ENCODE results near the gene ZNF579.
"Not testable (repeated sequence)": the region's sequence is repeated elsewhere in the genome, so short reads cannot be mapped to it uniquely, and the experiment has no call there.

ZNF579 gene

GRCh38 chr19:55590109-55590508 is 9.5 kb upstream of the ZNF579 start:
- Mint-ChIP-seq H3K27me3 (no peaks in the 10 kb centered on the region), H3K4me3 (no peak overlapping the region), H3K9me3 (no peaks in the 10 kb centered on the region), H3K4me1 (peaks cover 28% of the 10 kb centered on the region), H3K36me3 (peaks cover 11% of the 10 kb centered on the region), H3K27ac (no peak overlapping the region)

- Mint-ChIP-seq H3K4me3 (no peak overlapping the region), H3K36me3 (peaks cover 5% of the 10 kb centered on the region), H3K4me1 (peaks cover 28% of the 10 kb centered on the region), H3K9me3 (no peaks in the 10 kb centered on the region), H3K27me3 (no peaks in the 10 kb centered on the region), H3K27ac (peak overlapping the region; percentile 23)
Observed at GRCh38 chr19:55588738-55589137, 8.1 kb upstream of the ZNF579 start.

GRCh38 chr19:55586976-55587668 is 6.5 kb upstream of the ZNF579 start:
- peak overlapping the region; percentile 46 for H3K27ac Mint-ChIP-seq
- H3K4me1 Mint-ChIP-seq: peaks cover 30% of the 10 kb centered on the region
- H3K4me3 Mint-ChIP-seq: peak overlapping the region; percentile 88
- peaks cover 4% of the 10 kb centered on the region for H3K36me3 Mint-ChIP-seq
- H3K9me3 Mint-ChIP-seq: no peaks in the 10 kb centered on the region
- no peaks in the 10 kb centered on the region for H3K27me3 Mint-ChIP-seq

- peaks cover 42% of the 10 kb centered on the region for H3K4me1 Mint-ChIP-seq
- no peaks in the 10 kb centered on the region for H3K36me3 Mint-ChIP-seq
- peak overlapping the region; percentile 88 for H3K4me3 Mint-ChIP-seq
- no peaks in the 10 kb centered on the region for H3K9me3 Mint-ChIP-seq
- H3K27ac Mint-ChIP-seq: peak overlapping the region; percentile 43
- H3K27me3 Mint-ChIP-seq: no peaks in the 10 kb centered on the region
Observed at GRCh38 chr19:55585658-55586339, 5.2 kb upstream of the ZNF579 start.

GRCh38 chr19:55584871-55585270 is 4.2 kb upstream of the ZNF579 start:
- peak overlapping the region; percentile 91 for H3K27ac Mint-ChIP-seq
- no peaks in the 10 kb centered on the region for H3K9me3 Mint-ChIP-seq
- H3K27me3 Mint-ChIP-seq: no peaks in the 10 kb centered on the region
- peaks cover 44% of the 10 kb centered on the region for H3K4me1 Mint-ChIP-seq
- no peak overlapping the region for H3K4me3 Mint-ChIP-seq
- peaks cover under 1% of the 10 kb centered on the region for H3K36me3 Mint-ChIP-seq

GRCh38 chr19:55583897-55584296 is 3.2 kb upstream of the ZNF579 start:
- not testable (repeated sequence) for H3K27ac Mint-ChIP-seq, H3K36me3 Mint-ChIP-seq

GRCh38 chr19:55582284-55582683 is 1.6 kb upstream of the ZNF579 start:
- H3K4me3 Mint-ChIP-seq, H3K9me3 Mint-ChIP-seq, H3K27me3 Mint-ChIP-seq, H3K36me3 Mint-ChIP-seq: not testable (repeated sequence)
- Mint-ChIP-seq H3K4me1 (peaks cover 42% of the 10 kb centered on the region), H3K27ac (peak overlapping the region; percentile 59)

More at GRCh38 chr19:55583897-55584296, 3.2 kb upstream of the ZNF579 start:
- H3K27me3 Mint-ChIP-seq, H3K4me3 Mint-ChIP-seq, H3K9me3 Mint-ChIP-seq: not testable (repeated sequence)
- peaks cover 45% of the 10 kb centered on the region for H3K4me1 Mint-ChIP-seq

- Mint-ChIP-seq H3K27ac (peak overlapping the region; percentile 59), H3K36me3 (peaks cover 10% of the 10 kb centered on the region), H3K4me3 (peak overlapping the region; percentile 85), H3K4me1 (peaks cover 37% of the 10 kb centered on the region), H3K9me3 (no peaks in the 10 kb centered on the region), H3K27me3 (no peaks in the 10 kb centered on the region)
Observed at GRCh38 chr19:55581823-55582223, 1.2 kb upstream of the ZNF579 start.

- peak overlapping the region; percentile 80 for H3K27ac Mint-ChIP-seq
- H3K27me3 Mint-ChIP-seq: no peaks in the 10 kb centered on the region
- H3K9me3 Mint-ChIP-seq: no peaks in the 10 kb centered on the region
- peak overlapping the region; percentile 85 for H3K4me3 Mint-ChIP-seq
- H3K36me3 Mint-ChIP-seq: peaks cover 12% of the 10 kb centered on the region
- peaks cover 32% of the 10 kb centered on the region for H3K4me1 Mint-ChIP-seq
Observed at GRCh38 chr19:55581145-55581822, 636 bp upstream of the ZNF579 start.

- peaks cover 19% of the 10 kb centered on the region for H3K4me1 Mint-ChIP-seq
- peak overlapping the region; percentile 93 for H3K4me3 Mint-ChIP-seq
- peak overlapping the region; percentile 92 for H3K27ac Mint-ChIP-seq
- H3K9me3 Mint-ChIP-seq: no peaks in the 10 kb centered on the region
- H3K27me3 Mint-ChIP-seq: no peaks in the 10 kb centered on the region
- H3K36me3 Mint-ChIP-seq: peaks cover 12% of the 10 kb centered on the region
Observed at GRCh38 chr19:55579766-55580621, 654 bp downstream of the ZNF579 start.

- H3K36me3 Mint-ChIP-seq: peaks cover 12% of the 10 kb centered on the region
- H3K4me1 Mint-ChIP-seq: peaks cover 19% of the 10 kb centered on the region
- H3K4me3 Mint-ChIP-seq: peak overlapping the region; percentile 93
- H3K9me3 Mint-ChIP-seq: no peaks in the 10 kb centered on the region
- peak overlapping the region; percentile 92 for H3K27ac Mint-ChIP-seq
- H3K27me3 Mint-ChIP-seq: no peaks in the 10 kb centered on the region
Observed at GRCh38 chr19:55578761-55579747, 1.6 kb downstream of the ZNF579 start.

GRCh38 chr19:55578031-55578760 is 2.5 kb downstream of the ZNF579 start:
- Mint-ChIP-seq H3K4me1 (peaks cover 19% of the 10 kb centered on the region), H3K9me3 (no peaks in the 10 kb centered on the region), H3K4me3 (no peak overlapping the region), H3K27me3 (no peaks in the 10 kb centered on the region), H3K27ac (no peak overlapping the region), H3K36me3 (peaks cover 12% of the 10 kb centered on the region)

GRCh38 chr19:55576746-55577145 is 3.9 kb downstream of the ZNF579 start:
- peaks cover 12% of the 10 kb centered on the region for H3K36me3 Mint-ChIP-seq
- H3K4me3 Mint-ChIP-seq: peak overlapping the region; percentile 51
- H3K4me1 Mint-ChIP-seq: peaks cover 14% of the 10 kb centered on the region
- no peaks in the 10 kb centered on the region for H3K9me3 Mint-ChIP-seq
- no peaks in the 10 kb centered on the region for H3K27me3 Mint-ChIP-seq
- H3K27ac Mint-ChIP-seq: no peak overlapping the region

- not testable (repeated sequence) for H3K9me3 Mint-ChIP-seq, H3K4me1 Mint-ChIP-seq, H3K27me3 Mint-ChIP-seq, H3K27ac Mint-ChIP-seq, H3K4me3 Mint-ChIP-seq, H3K36me3 Mint-ChIP-seq
Observed at GRCh38 chr19:55573929-55574328, 6.7 kb downstream of the ZNF579 start.
